Neural progenitor cell (in vitro differentiated cells): ENCODE data around the gene LUZP1.

Experiments used
- EZH2phosphoT487 ChIP-seq: fragments of 200-600 bp; sonication (generic); IDR thresholded peaks from 2 replicates; pipeline ENCODE4 v1.6.1; 2017; ENCODE audit warnings: antibody characterized with exemption
- TF ChIP-seq, protein P1 (sequence below): fragments of 200-600 bp; sonication (generic); IDR thresholded peaks from 2 replicates; pipeline ENCODE4 v1.5.1; 2017; ENCODE audit warnings: antibody characterized with exemption, mild to moderate bottlenecking

DNA sequence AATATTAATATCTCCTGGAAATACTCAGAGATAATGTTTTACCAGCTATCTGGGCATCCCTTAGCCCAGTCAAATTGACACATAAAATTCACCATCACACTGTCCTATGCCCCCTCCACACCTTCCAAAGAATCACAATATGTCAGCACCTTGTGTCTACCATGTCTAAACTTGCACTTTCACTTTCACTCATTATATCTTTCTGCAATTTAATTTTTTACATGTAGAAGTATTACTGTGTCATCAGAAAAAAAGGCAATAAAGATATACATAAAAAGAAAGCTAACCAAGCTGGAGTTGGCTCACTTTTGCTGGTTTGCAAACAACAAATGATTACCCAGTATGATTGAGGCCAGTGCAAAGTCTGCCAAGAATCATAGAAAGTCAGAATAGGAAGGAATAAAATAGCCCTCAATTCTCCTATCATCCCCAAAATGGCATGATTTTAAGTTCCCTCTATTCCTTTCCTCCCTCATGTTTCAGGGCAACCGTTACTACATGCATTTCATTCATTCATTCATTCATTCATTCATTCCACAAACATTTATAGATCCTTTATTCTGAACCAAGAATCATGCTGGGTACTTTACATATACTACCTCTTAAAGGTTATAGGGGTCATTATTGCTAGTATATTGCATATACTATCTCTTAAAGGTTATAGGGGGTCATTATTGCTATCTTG lies 5.9 kb upstream of the LUZP1 start:
- TF ChIP-seq, protein P1, sequence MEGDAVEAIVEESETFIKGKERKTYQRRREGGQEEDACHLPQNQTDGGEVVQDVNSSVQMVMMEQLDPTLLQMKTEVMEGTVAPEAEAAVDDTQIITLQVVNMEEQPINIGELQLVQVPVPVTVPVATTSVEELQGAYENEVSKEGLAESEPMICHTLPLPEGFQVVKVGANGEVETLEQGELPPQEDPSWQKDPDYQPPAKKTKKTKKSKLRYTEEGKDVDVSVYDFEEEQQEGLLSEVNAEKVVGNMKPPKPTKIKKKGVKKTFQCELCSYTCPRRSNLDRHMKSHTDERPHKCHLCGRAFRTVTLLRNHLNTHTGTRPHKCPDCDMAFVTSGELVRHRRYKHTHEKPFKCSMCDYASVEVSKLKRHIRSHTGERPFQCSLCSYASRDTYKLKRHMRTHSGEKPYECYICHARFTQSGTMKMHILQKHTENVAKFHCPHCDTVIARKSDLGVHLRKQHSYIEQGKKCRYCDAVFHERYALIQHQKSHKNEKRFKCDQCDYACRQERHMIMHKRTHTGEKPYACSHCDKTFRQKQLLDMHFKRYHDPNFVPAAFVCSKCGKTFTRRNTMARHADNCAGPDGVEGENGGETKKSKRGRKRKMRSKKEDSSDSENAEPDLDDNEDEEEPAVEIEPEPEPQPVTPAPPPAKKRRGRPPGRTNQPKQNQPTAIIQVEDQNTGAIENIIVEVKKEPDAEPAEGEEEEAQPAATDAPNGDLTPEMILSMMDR: no peak
- no peak for TF ChIP-seq EZH2phosphoT487
